ENCODE data around the gene CERS6. TPM values are rescaled to one million over a fixed set of nuclear protein-coding genes. Genes with fewer than 3 reads are reported as not detected.

Gene CERS6
- total and polyA plus RNA-seq, 2 experiments from 2014 or later = 7.4 to 35.0 TPM

GRCh38 chr2:168599738-168600137 is 143.7 kb downstream of the CERS6 start:
- peaks cover 22% of the 10 kb centered on the region for H3K79me2 ChIP-seq (replicated peaks; ENCODE audit: insufficient read depth)
- no peak overlapping the region for H3K27ac Mint-ChIP-seq
- H3K36me3 ChIP-seq (ENCODE audit: insufficient read depth) = no peaks in the 10 kb centered on the region
- H3K27ac ChIP-seq (ENCODE audit: low read depth) = no peak overlapping the region
- H3K27me3 ChIP-seq (ENCODE audit: insufficient read depth) = no peaks in the 10 kb centered on the region
- ATAC-seq (no peak), DNase-seq (ENCODE audit: low spot score) (no peak)
- H3K4me2 ChIP-seq = no peak overlapping the region
- no peaks in the 10 kb centered on the region for H3K9me2 ChIP-seq (ENCODE audit: insufficient read depth)
- H3K27me3 Mint-ChIP-seq (ENCODE audit: insufficient read depth, low read depth, poor library complexity) = peaks cover 7% of the 10 kb centered on the region
- H4K20me1 ChIP-seq (replicated peaks; ENCODE audit: insufficient read depth) = no peaks in the 10 kb centered on the region
- TF ChIP-seq ZNF462 (CRISPR knock-in tag; IDR thresholded peaks at IDR 0.05) (no peak), EZH2phosphoT487 (IDR thresholded peaks at IDR 0.05; ENCODE audit: unreplicated experiment) (no peak), ZNF114 (CRISPR knock-in tag; IDR thresholded peaks at IDR 0.05) (no peak), REST (IDR thresholded peaks at IDR 0.05; ENCODE audit: unreplicated experiment) (no peak), POLR2AphosphoS5 (IDR thresholded peaks at IDR 0.05; ENCODE audit: low read depth) (no peak), ZNF331 (CRISPR knock-in tag; IDR thresholded peaks at IDR 0.05; ENCODE audit: low read depth) (no peak), CTCF (conservative IDR thresholded peaks at IDR 0.05; ENCODE audit: low read depth in 2 of 2) (no peak), EZH2 (IDR thresholded peaks at IDR 0.05; ENCODE audit: low read depth, unreplicated experiment) (no peak), ETS1 (IDR thresholded peaks at IDR 0.05) (no peak), CREB1 (CRISPR knock-in tag; IDR thresholded peaks at IDR 0.05; ENCODE audit: low read depth) (no peak), STAT1 (IDR thresholded peaks at IDR 0.05; ENCODE audit: unreplicated experiment) (no peak)
- peaks cover 11% of the 10 kb centered on the region for H3K9me3 Mint-ChIP-seq
- no peak overlapping the region for H2AFZ ChIP-seq
- H3F3A ChIP-seq (replicated peaks; ENCODE audit: low read depth) = no peaks in the 10 kb centered on the region
- H3K36me3 Mint-ChIP-seq (ENCODE audit: low read depth) = peaks cover 14% of the 10 kb centered on the region
- peaks cover 6% of the 10 kb centered on the region for H3K4me1 ChIP-seq (ENCODE audit: insufficient read depth)
- H3K4me3 Mint-ChIP-seq = no peak overlapping the region
- H3K4me3 ChIP-seq = no peak overlapping the region
- peaks cover 22% of the 10 kb centered on the region for H3K4me1 Mint-ChIP-seq
